K562 (cell line): ENCODE measurements around the gene HCN4.

Experiments used
- ARID3A ChIP-seq: IDR thresholded peaks from 2 replicates; pipeline ENCODE4 v1.6.1; 2012; ENCODE audit warnings: low read depth, low read length, improper control_type of control experiment, borderline replicate concordance
- CTCF ChIP-seq, 3 experiments: IDR thresholded peaks in 2 of 3; conservative IDR thresholded peaks in 1 of 3; 2 replicates each; pipeline ENCODE4 v1.5.1; 2011 to 2012; ENCODE audit warnings: low read length in 3 of 3, mild to moderate bottlenecking in 3 of 3, control low read depth in 2 of 3, improper control_type of control experiment in 1 of 3, inconsistent platforms in 1 of 3, low read depth in 1 of 3, mixed read lengths in 1 of 3, moderate library complexity in 1 of 3; ENCODE audit not compliant: insufficient read depth in 2 of 3
- EP300 ChIP-seq: IDR thresholded peaks from 2 replicates; pipeline ENCODE4 v1.6.1; 2012; ENCODE audit warnings: low read length, improper control_type of control experiment
- MLLT1 ChIP-seq, 2 experiments: fragments of 450-650 bp; IDR thresholded peaks; 2 replicates each; pipeline ENCODE4 v1.6.1; 2016
- NR1H2 ChIP-seq: sonication (generic); formaldehyde crosslinking; IDR thresholded peaks from 2 replicates; pipeline ENCODE4 v1.4.0; 2020; ENCODE audit warnings: mild to moderate bottlenecking, missing genetic modification reagents
- PHF8 ChIP-seq: fragments of 200-600 bp; sonication (generic); IDR thresholded peaks from 2 replicates; pipeline ENCODE4 v1.6.1; 2012; ENCODE audit warnings: mixed run types, mild to moderate bottlenecking, inconsistent platforms, low read length, moderate library complexity, borderline replicate concordance
- SETDB1 ChIP-seq: IDR thresholded peaks from one replicate; pipeline ENCODE4 v1.6.1; 2012; ENCODE audit warnings: low read length, control low read depth, inconsistent platforms
- SREBF1 ChIP-seq: fragments of 150-350 bp; IDR thresholded peaks from 2 replicates; pipeline ENCODE4 v1.6.1; 2014; ENCODE audit warnings: antibody characterized with exemption, low read depth, low read length, borderline replicate concordance
- ZNF76 ChIP-seq: fragments of 250-450 bp; sonication (Bioruptor Pico); IDR thresholded peaks from 2 replicates; pipeline ENCODE4 v1.4.0; 2020; ENCODE audit warnings: mild to moderate bottlenecking, moderate library complexity, borderline replicate concordance
- TF ChIP-seq, protein P1 (sequence below): fragments of 200-800 bp; sonication (Bioruptor generic); IDR thresholded peaks from 2 replicates; pipeline ENCODE4 v1.6.1; 2017; ENCODE audit warnings: missing genetic modification characterization, missing compliant biosample characterization

DNA sequence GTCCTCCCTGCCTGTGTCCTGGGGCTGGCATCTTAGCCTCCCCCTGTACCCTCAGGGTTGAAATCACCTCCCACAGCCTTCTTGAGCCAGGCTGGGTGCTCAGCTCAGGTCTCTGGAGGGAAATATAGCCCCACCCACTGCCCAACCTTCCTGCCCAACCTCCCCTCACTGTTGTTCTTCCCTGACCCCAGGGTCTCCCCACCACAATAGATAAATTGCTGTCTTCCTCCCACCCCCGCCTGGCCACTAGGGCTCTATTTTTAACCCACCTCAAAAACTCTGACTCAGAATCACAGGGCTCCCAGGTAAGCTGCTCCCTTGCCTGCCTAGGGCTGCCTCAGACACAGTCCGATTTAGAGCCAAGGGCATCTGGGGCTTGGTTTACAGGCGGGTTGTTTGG lies 15.0 kb downstream of the HCN4 start:
- TF ChIP-seq PHF8: no peak
- TF ChIP-seq, protein P1, sequence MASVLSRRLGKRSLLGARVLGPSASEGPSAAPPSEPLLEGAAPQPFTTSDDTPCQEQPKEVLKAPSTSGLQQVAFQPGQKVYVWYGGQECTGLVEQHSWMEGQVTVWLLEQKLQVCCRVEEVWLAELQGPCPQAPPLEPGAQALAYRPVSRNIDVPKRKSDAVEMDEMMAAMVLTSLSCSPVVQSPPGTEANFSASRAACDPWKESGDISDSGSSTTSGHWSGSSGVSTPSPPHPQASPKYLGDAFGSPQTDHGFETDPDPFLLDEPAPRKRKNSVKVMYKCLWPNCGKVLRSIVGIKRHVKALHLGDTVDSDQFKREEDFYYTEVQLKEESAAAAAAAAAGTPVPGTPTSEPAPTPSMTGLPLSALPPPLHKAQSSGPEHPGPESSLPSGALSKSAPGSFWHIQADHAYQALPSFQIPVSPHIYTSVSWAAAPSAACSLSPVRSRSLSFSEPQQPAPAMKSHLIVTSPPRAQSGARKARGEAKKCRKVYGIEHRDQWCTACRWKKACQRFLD (CRISPR knock-in tag): no peak
- no peak for TF ChIP-seq SREBF1
- TF ChIP-seq NR1H2: no peak
- no peak for TF ChIP-seq ZNF76
- no peak for TF ChIP-seq ARID3A
- no peak for TF ChIP-seq EP300
- no peak for TF ChIP-seq MLLT1 (IDR thresholded peaks at IDR 0.05)
- TF ChIP-seq SETDB1: no peak
- no peak for TF ChIP-seq CTCF (IDR thresholded peaks at IDR 0.05 in 2 of 3, conservative IDR thresholded peaks at IDR 0.05 in 1 of 3; ENCODE audit: insufficient read depth in 2 of 3, low read depth in 1 of 3, low read length in 3 of 3)
